ENCODE data around the gene KIF5C.

- no peak for TF ChIP-seq CTCF (IDR thresholded peaks at IDR 0.05)
- no peak for TF ChIP-seq REST (IDR thresholded peaks at IDR 0.05; ENCODE audit: insufficient read depth in 1 of 2, low read depth in 2 of 2, low read length in 1 of 2)
- no peak for TF ChIP-seq SIN3A (IDR thresholded peaks at IDR 0.05; ENCODE audit: borderline replicate concordance, insufficient read depth, low read depth, low read length)
- no peak for TF ChIP-seq TCF7L2 (IDR thresholded peaks at IDR 0.05; ENCODE audit: low read depth, low read length)
Measured at GRCh38 chr2:148968301-148968700, 93.3 kb downstream of the KIF5C start.

Data from Panc1 (cell line).